HG02970 (cell line): ENCODE data around the gene TNIP3.

Source experiments
- ATAC-seq: cut with Tn5 transposase; IDR thresholded peaks from one replicate; pipeline ENCODE4 v1.9.1; 2021; ENCODE audit warnings: mild to moderate bottlenecking, moderate library complexity, moderate number of reproducible peaks; ENCODE audit not compliant: unreplicated experiment, low FRiP score

The TNIP3 gene

DNA sequence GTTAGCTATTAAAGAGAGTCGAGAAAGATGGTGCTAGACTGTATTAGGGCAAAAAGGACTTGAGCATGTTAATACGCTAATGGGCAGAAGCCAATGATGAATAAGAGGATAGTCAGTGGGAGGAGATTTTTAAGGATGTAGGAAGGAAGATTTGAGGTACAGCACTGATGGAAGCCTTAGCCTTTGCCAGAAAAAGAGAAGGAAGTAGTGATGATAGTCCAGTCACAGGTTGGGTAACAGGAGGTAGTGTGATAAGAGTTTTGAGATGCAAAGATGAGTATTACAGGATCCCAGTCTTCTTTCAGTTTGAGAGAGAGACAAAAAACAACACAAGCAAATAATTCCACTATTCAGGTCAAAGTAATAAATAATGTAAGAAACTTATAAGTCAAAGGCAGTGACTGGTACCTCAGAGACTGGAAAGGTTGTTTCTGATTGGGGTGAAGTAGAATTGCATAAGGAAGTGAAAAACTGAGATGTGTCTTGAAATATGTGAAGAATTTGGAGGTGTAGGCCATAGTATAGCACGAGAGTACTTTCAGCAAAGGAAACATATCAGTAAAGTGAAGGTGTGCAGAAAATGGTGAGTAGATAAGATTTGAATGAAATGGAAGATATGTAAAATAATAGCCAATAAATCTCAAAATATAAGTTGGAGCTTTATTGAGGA, 69.7 kb downstream of the TNIP3 start:
- no peak for ATAC-seq

- no peak for ATAC-seq
Observed at GRCh38 chr4:121093261-121093660, 70.9 kb downstream of the TNIP3 start.

- no peak for ATAC-seq
Observed at GRCh38 chr4:121091941-121092340, 72.2 kb downstream of the TNIP3 start.

DNA sequence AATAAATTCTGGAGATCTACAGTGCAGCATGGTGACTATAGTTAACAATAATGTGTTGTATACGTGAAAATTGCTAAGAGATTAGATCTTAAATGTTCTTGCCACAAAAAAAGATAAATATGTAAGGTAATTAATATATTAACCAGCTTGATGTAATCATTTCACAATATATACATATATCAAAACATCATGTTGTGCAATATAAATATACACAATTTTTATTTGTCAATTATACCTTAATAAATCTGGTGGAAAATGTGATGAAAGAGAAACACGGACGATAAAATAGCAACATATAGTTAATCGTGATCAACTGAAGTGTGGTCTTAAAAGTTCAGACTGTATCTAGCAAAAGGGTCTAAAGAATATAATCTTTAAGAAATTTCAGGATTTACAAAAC, 75.3 kb downstream of the TNIP3 start:
- no peak for ATAC-seq
